Uterus (tissue), 4 donors: ENCODE data around the gene PKMYT1. TPM values are rescaled to one million over a fixed set of nuclear protein-coding genes. Genes with fewer than 3 reads are reported as not detected.
A peak's percentile ranks its signal among the peaks of the same experiment; 100 is the strongest.

Experiments used
- DNase-seq, 2 donors: peaks; one replicate each; pipeline ENCODE4 v3.0.0-alpha.2; 2019 to 2020
- H3K27ac ChIP-seq, 2 donors: fragments of 200-600 bp; sonication (generic); 1 replicate in 1 of 2; 2 replicates in 1 of 2; pipeline ENCODE4 v1.5.1; 2016 to 2018
- H3K27me3 ChIP-seq, 2 donors: fragments of 200-600 bp; sonication (generic); one replicate each; pipeline ENCODE4 v1.5.1; 2018 to 2019; ENCODE audit warnings: control low read depth in 1 of 2
- H3K36me3 ChIP-seq, 2 donors: fragments of 200-600 bp; sonication (generic); one replicate each; pipeline ENCODE4 v1.5.1; 2019; ENCODE audit warnings: control low read depth in 1 of 2
- H3K4me1 ChIP-seq, 2 donors: fragments of 200-600 bp; sonication (generic); one replicate each; pipeline ENCODE4 v1.5.1; 2018 to 2019; ENCODE audit warnings: control low read depth in 1 of 2
- H3K4me3 ChIP-seq, 2 donors: fragments of 200-600 bp; sonication (generic); 1 replicate in 1 of 2; 2 replicates in 1 of 2; pipeline ENCODE4 v1.5.1; 2018 to 2019; ENCODE audit warnings: mild to moderate bottlenecking in 1 of 2
- H3K9me3 ChIP-seq, 2 donors: fragments of 200-600 bp; sonication (generic); one replicate each; pipeline ENCODE4 v1.5.1; 2019; ENCODE audit warnings: control low read depth in 1 of 2
- POLR2A ChIP-seq, 2 donors: fragments of 450-650 bp; IDR thresholded peaks; one replicate each; pipeline ENCODE4 v1.6.1; 2016; ENCODE audit warnings: antibody characterized with exemption in 2 of 2, mild to moderate bottlenecking in 1 of 2, moderate library complexity in 1 of 2
- intact Hi-C: fragments of 100-400 bp; cut with DNase I; formaldehyde crosslinking; loops from one replicate; pipeline ENCODE4 v1.15.1; 2023; ENCODE audit warnings: low total_unique reads
- total RNA-seq, 4 donors: library from RNA; depleted of rRNA in 3 of 4; stranded (reverse); fragments of >200 nt in 3 of 4; gene quantifications; one replicate each; pipeline versions ENCODE4 v1.1.0 to v1.2.4, GENCODE V29; 2014 to 2023
- TF ChIP-seq, protein P1 (sequence below), 4 experiments: fragments of 200-600 bp in 2 of 4; fragments of 450-650 bp in 2 of 4; sonication (generic) in 2 of 4; IDR thresholded peaks; one replicate each; pipeline ENCODE4 v1.5.1; 2016 to 2019; ENCODE audit warnings: antibody characterized with exemption in 4 of 4, mild to moderate bottlenecking in 2 of 4, moderate library complexity in 1 of 4
- donor health status: DM: yes; HTN: yes; CAD: no.

The PKMYT1 gene
- total RNA-seq, 4 donors from 2014 or later, result 6.1 TPM; not detected in 3

DNA sequence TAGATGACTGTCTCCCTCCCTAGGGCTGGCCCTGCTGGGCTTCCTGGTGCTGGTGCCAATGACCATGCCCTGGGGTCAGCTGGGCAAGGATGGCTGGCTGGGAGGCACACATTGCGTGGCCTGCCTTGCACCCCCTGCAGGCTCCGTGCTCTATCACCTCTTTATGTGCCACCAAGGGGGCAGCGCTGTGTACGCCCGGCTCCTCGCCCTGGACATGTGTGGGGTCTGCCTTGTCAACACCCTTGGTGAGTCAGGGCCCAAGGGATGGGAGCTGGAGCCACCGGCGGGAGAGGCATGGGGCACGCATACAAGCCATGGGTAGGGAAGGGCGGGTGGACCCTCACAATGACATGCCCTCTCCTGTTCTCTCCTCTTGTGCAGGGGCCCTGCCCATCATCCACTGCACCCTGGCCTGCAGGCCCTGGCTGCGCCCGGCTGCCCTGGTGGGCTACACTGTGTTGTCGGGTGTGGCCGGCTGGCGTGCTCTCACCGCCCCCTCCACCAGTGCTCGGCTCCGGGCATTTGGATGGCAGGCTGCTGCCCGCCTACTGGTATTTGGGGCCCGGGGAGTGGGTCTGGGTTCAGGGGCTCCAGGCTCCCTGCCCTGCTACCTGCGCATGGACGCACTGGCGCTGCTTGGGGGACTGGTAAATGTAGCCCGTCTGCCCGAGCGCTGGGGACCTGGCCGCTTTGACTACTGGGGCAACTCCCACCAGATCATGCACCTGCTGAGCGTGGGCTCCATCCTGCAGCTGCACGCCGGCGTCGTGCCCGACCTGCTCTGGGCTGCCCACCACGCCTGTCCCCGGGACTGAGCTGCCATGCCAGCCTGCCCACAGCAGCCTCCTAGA is 8.9 kb downstream of the PKMYT1 start:
- no peak overlapping the region for H3K27ac ChIP-seq
- DNase-seq, result no peak
- no peaks in the 10 kb centered on the region for H3K36me3 ChIP-seq
- no peak overlapping the region for H3K4me3 ChIP-seq
- intact Hi-C loops, result no loop called here
- H3K4me1 ChIP-seq, result peaks cover 0 to 23% of the 10 kb centered on the region in 2 donors
- H3K9me3 ChIP-seq, result no peaks in the 10 kb centered on the region
- TF ChIP-seq POLR2A (IDR thresholded peaks at IDR 0.05), result no peak
- TF ChIP-seq, protein P1, sequence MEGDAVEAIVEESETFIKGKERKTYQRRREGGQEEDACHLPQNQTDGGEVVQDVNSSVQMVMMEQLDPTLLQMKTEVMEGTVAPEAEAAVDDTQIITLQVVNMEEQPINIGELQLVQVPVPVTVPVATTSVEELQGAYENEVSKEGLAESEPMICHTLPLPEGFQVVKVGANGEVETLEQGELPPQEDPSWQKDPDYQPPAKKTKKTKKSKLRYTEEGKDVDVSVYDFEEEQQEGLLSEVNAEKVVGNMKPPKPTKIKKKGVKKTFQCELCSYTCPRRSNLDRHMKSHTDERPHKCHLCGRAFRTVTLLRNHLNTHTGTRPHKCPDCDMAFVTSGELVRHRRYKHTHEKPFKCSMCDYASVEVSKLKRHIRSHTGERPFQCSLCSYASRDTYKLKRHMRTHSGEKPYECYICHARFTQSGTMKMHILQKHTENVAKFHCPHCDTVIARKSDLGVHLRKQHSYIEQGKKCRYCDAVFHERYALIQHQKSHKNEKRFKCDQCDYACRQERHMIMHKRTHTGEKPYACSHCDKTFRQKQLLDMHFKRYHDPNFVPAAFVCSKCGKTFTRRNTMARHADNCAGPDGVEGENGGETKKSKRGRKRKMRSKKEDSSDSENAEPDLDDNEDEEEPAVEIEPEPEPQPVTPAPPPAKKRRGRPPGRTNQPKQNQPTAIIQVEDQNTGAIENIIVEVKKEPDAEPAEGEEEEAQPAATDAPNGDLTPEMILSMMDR (IDR thresholded peaks at IDR 0.05), result no peak
- peaks cover 4 to 13% of the 10 kb centered on the region in 2 donors for H3K27me3 ChIP-seq

DNA sequence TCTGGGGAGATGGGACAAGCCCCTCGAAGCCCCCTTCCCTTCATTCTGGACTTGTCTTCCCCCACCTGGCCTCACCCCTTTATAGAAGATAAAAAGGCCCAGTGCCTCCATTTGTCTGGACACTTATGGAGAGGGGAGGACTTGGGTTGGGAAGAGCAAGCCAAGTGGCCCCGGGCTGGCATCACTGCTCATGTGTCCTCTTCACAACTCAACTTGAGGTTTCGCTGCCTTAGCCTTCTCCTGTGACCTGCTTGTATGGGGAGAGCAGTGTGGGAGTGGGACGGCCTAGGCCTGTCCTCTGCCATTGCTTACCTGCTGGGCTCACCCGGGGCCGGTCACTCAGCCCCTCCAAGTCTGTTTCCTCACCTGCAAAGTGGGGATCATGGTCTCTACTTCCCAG is 9.7 kb downstream of the PKMYT1 start:
- DNase-seq, result no peak
- no peak overlapping the region for H3K4me3 ChIP-seq
- TF ChIP-seq POLR2A (IDR thresholded peaks at IDR 0.05), result no peak
- TF ChIP-seq, protein P1 (IDR thresholded peaks at IDR 0.05), result no peak
- H3K27me3 ChIP-seq, result peaks cover 9 to 13% of the 10 kb centered on the region in 2 donors
- H3K9me3 ChIP-seq, result no peaks in the 10 kb centered on the region
- no peak overlapping the region for H3K27ac ChIP-seq
- intact Hi-C loops, result no loop called here
- H3K4me1 ChIP-seq, result peaks cover 0 to 23% of the 10 kb centered on the region in 2 donors
- no peaks in the 10 kb centered on the region for H3K36me3 ChIP-seq

DNA sequence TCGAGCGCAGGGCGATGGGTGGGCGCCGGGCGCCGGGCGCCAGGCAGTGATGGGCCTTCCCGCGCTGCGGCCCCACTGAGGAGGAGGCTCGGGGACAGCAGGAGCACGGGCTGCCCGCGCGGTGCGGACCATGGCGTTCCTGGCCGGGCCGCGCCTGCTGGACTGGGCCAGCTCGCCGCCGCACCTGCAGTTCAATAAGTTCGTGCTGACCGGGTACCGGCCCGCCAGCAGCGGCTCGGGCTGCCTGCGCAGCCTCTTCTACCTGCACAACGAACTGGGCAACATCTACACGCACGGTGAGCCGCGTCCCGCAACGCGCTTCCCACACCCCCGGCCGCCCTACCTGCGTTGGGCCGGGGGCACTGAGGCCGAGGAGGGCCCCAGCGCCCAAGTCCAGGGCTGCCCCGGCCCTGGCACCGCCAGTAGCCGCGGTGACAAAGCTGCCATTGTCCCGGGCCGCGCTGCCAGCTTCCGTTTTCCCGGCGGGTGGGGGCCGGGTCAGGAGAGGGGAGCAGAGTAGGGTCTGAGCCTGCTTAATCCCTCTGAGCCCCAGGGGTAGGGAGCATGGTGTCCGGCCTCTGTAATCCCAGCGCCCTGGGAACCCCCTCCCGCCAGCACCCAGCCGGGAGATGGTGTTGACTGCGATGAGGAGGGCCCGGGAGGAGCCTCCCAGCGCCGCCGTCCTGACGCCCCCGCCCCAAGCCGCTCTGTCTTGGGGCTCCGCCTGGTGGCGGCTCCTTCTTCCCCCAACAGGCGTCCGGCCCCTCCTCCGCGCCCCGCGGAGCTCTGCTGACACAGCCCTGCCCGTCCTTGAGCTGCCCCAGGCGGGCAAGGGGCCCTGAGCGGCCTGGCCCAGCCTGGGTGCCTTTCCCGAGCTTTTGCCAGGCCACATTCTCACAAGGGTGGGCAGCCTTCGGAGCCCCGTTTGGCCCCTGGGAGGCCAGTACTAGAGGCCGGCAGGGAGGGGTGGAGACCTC is 10.4 kb downstream of the PKMYT1 start:
- Histone ChIP-seq H3K36me3 (no peaks in the 10 kb centered on the region), H3K9me3 (no peaks in the 10 kb centered on the region), H3K27ac (no peak overlapping the region), H3K27me3 (peaks cover 13 to 17% of the 10 kb centered on the region in 2 donors), H3K4me3 (peak overlapping the region; percentile 35 to 42), H3K4me1 (peaks cover 0 to 26% of the 10 kb centered on the region in 2 donors)
- intact Hi-C loops, result no loop called here
- no peak for TF ChIP-seq POLR2A (IDR thresholded peaks at IDR 0.05)
- TF ChIP-seq, protein P1 (IDR thresholded peaks at IDR 0.05), result no peak
- DNase-seq, result no peak

DNA sequence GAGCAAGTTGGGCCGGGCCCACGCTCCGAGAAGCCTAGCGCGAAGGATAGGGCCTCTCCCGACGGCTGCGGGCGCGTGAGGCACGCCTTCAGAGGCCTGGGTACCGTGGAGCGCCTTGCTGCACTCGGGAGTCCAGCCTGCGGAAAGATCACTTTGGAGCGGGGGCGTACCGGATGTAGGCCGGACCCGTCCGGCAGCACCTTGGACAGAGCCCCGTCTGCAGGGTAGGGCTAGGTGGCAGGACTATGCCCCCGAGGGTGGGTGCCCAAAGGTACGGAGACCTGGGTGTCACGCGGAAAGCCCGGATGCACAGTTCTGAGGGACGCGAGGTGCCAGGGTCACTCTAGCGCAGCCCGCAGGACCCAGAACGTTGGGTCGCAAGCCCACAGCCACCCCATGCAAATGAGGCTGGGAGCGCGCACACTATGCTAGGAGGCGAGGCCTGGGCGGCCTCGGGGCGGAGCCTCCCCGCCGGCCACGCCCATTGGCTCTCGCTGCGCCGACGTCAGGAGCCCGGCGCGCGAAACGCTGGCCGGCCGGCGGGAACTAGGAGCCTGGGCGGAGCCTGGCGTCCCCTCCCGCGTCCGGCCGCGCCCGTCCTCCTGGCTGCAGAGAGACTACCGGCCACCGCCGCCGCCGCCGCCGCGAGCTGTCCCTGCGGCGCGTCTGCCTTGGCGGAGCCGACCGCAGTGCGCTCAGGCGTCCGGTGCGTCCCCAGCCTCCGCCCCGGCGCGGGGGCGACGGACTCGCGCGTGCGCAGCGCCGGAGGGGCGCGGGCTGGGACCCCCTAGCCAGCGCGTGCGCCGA is 11.3 kb downstream of the PKMYT1 start, which contains the start of gene PAQR4:
Gene PAQR4 (plus strand): TSS at position 611 of the 807 bp plus-strand sequence. CDS start 327 bp downstream, outside the sequence.
- Histone ChIP-seq H3K4me1 (peaks cover 0 to 35% of the 10 kb centered on the region in 2 donors), H3K27me3 (peaks cover 13 to 26% of the 10 kb centered on the region in 2 donors), H3K4me3 (peak within 1 kb of the TSS; percentile 35 to 42), H3K27ac (no peak within 1 kb of the TSS), H3K9me3 (no peaks in the 10 kb centered on the region), H3K36me3 (no peaks in the 10 kb centered on the region)
- peak in 1 of 2 donors; percentile 42 for TF ChIP-seq POLR2A (IDR thresholded peaks at IDR 0.05)
- TF ChIP-seq, protein P1 (IDR thresholded peaks at IDR 0.05), result peak in 1 of 4 experiments; percentile 7
- DNase-seq, result peak; percentile 61 to 77
- intact Hi-C loops, result no loop called here
